CD4-positive, alpha-beta T cell treated with Interleukin-12 subunit alpha and Interleukin-12 subunit beta, for 1 hour (primary cell): ENCODE data around the gene RAD50.
"Not testable (repeated sequence)": the region's sequence is repeated elsewhere in the genome, so short reads cannot be mapped to it uniquely, and the experiment has no call there.

Experiments
- DNase-seq: peaks from one replicate; pipeline ENCODE4 v3.0.0-alpha.2; 2020

Gene RAD50

GRCh38 chr5:132557478-132558172 lies 848 bp downstream of the RAD50 start:
- peak; percentile 21 for DNase-seq

GRCh38 chr5:132559383-132560060 lies 2.7 kb downstream of the RAD50 start:
- no peak for DNase-seq

- no peak for DNase-seq
Measured at GRCh38 chr5:132561601-132562000, 4.8 kb downstream of the RAD50 start.

- DNase-seq: not testable (repeated sequence)
Measured at GRCh38 chr5:132564555-132564954, 7.8 kb downstream of the RAD50 start.

GRCh38 chr5:132566657-132567056 lies 9.9 kb downstream of the RAD50 start:
- no peak for DNase-seq

- no peak for DNase-seq
Measured at GRCh38 chr5:132576123-132576522, 19.3 kb downstream of the RAD50 start.

GRCh38 chr5:132584560-132584959 lies 27.8 kb downstream of the RAD50 start:
- DNase-seq: not testable (repeated sequence)

- DNase-seq: no peak
Measured at GRCh38 chr5:132586063-132586462, 29.3 kb downstream of the RAD50 start.

- DNase-seq: no peak
Measured at GRCh38 chr5:132589467-132589866, 32.7 kb downstream of the RAD50 start.

- peak; percentile 15 for DNase-seq
Measured at GRCh38 chr5:132591145-132591544, 34.4 kb downstream of the RAD50 start.

- DNase-seq: no peak
Measured at GRCh38 chr5:132592521-132592920, 35.7 kb downstream of the RAD50 start.

- no peak for DNase-seq
Measured at GRCh38 chr5:132594170-132594569, 37.4 kb downstream of the RAD50 start.

- DNase-seq: no peak
Measured at GRCh38 chr5:132595624-132596023, 38.8 kb downstream of the RAD50 start.

- no peak for DNase-seq
Measured at GRCh38 chr5:132601071-132601728, 44.4 kb downstream of the RAD50 start.

- DNase-seq: no peak
Measured at GRCh38 chr5:132607095-132607494, 50.3 kb downstream of the RAD50 start.

GRCh38 chr5:132608107-132608506 lies 51.3 kb downstream of the RAD50 start:
- no peak for DNase-seq

GRCh38 chr5:132611965-132612364 lies 55.2 kb downstream of the RAD50 start:
- DNase-seq: no peak

GRCh38 chr5:132612846-132613245 lies 56.1 kb downstream of the RAD50 start:
- DNase-seq: no peak

- DNase-seq: no peak
Measured at GRCh38 chr5:132621699-132622098, 64.9 kb downstream of the RAD50 start.

- no peak for DNase-seq
Measured at GRCh38 chr5:132622608-132623007, 65.8 kb downstream of the RAD50 start.

GRCh38 chr5:132627470-132627869 lies 70.7 kb downstream of the RAD50 start:
- DNase-seq: no peak

GRCh38 chr5:132628814-132629213 lies 72.0 kb downstream of the RAD50 start:
- no peak for DNase-seq

- peak; percentile 7 for DNase-seq
Measured at GRCh38 chr5:132629230-132629944, 72.6 kb downstream of the RAD50 start.
